Activated CD8-positive, alpha-beta memory T cell treated with anti-CD3 and anti-CD28 coated beads, Interleukin-2, amount 50 U/mL, for 1 hour (primary cell): ENCODE results near the gene AFAP1L1.
"Not testable (repeated sequence)": the region's sequence is repeated elsewhere in the genome, so short reads cannot be mapped to it uniquely, and the experiment has no call there.

Experiments used
- DNase-seq: peaks from one replicate; pipeline ENCODE4 v3.0.0-alpha.2; 2020; ENCODE audit errors: extremely low read depth

The AFAP1L1 gene

GRCh38 chr5:149389552-149390495, 118.2 kb downstream of the AFAP1L1 start:
- no peak for DNase-seq

GRCh38 chr5:149391076-149391475, 119.4 kb downstream of the AFAP1L1 start:
- DNase-seq, result not testable (repeated sequence)
